ENCODE measurements around the gene UQCR11. TPM values are rescaled to one million over a fixed set of nuclear protein-coding genes. Genes with fewer than 3 reads are reported as not detected.

Gene UQCR11
- total and polyA plus RNA-seq, 2 donors (not counting 3 experiments of a cell fraction or from before 2014, with no cell fraction given), result 165 to 210 TPM

DNA sequence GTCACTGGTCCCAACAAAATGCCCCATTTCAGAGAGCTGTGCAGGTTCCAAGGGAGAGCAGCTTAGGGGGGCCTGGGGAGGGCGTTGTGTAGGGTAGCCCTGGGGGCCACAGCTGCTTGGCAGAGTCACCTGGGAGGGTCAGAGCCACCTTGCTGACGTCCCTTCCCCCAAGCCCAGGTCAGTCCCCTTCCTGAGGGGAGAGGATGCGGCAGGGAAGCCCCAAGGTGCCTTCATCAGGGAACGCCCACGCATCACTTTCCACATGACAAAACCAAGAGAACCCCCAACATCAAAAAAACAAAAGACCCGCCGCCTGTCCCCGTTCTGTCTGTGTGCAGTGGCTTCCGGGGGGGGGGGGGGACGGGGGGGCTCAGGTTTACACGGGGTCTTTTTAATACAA is 5.3 kb upstream of the UQCR11 start:
- DNase-seq (ENCODE audit: low read depth, low spot score) (no peak), FAIRE-seq (no peak)
- Histone ChIP-seq H4K20me1 (replicated peaks; ENCODE audit: control insufficient read depth, extremely low read depth, insufficient read depth, low read length) (no peaks in the 10 kb centered on the region), H3K9me1 (replicated peaks; ENCODE audit: control insufficient read depth, extremely low read depth, insufficient read depth, low read length) (no peaks in the 10 kb centered on the region), H3K4me3 (replicated peaks in 1 of 3; ENCODE audit: insufficient read depth in 1 of 3, low read depth in 1 of 3, low read length in 3 of 3) (no peak overlapping the region), H3K9ac (replicated peaks; ENCODE audit: extremely low read depth, insufficient read depth, low read length) (no peak overlapping the region), H3K27ac (ENCODE audit: insufficient read depth, low read depth, low read length) (no peak overlapping the region), H3K4me2 (ENCODE audit: insufficient read depth, low read length) (no peak overlapping the region), H2AFZ (ENCODE audit: low read depth, low read length) (no peak overlapping the region), H3K9me3 (replicated peaks; ENCODE audit: control insufficient read depth, insufficient read depth, low read length) (no peaks in the 10 kb centered on the region), H3K4me1 (ENCODE audit: control insufficient read depth, extremely low read depth, insufficient read depth, low read length) (peaks cover 5% of the 10 kb centered on the region), H3K27me3 (ENCODE audit: control insufficient read depth in 2 of 2, insufficient read depth in 2 of 2, low read length in 2 of 2) (no peaks in the 10 kb centered on the region), H3K79me2 (ENCODE audit: control insufficient read depth, insufficient read depth, low read length) (no peaks in the 10 kb centered on the region), H3K36me3 (ENCODE audit: control insufficient read depth in 2 of 2, extremely low read depth in 1 of 2, insufficient read depth in 2 of 2, low read length in 2 of 2) (peaks cover 5 to 49% of the 10 kb centered on the region in 2 experiments)
- dilution Hi-C loops (cut with MboI; ENCODE audit: extremely low pct_ligation_motif_present, low sequenced_read_pairs), result no loop called here
- CTCF ChIA-PET, result interaction anchor here (1.6 kb wide), 1 partner anchor 62 kb away, joined by 4 read pairs; no protein-coding TSS in a partner anchor
- no TSS peak for BruUV-seq (replicated peaks)
- POLR2A ChIA-PET, result interaction anchor here (0.7 kb wide), 1 partner anchor 203 kb away, joined by 7 read pairs; no protein-coding TSS in a partner anchor
- intact Hi-C loops (cut with micrococcal nuclease), result no loop called here
- no peak for TF ChIP-seq FOS (IDR thresholded peaks at IDR 0.05; ENCODE audit: borderline replicate concordance, insufficient read depth, low read length)
- TF ChIP-seq MYC (IDR thresholded peaks at IDR 0.05; ENCODE audit: low read depth, low read length), result no peak
- TF ChIP-seq POLR2AphosphoS5 (IDR thresholded peaks at IDR 0.05; ENCODE audit: insufficient read depth, low read depth, low read length), result no peak
- TF ChIP-seq, protein P1, sequence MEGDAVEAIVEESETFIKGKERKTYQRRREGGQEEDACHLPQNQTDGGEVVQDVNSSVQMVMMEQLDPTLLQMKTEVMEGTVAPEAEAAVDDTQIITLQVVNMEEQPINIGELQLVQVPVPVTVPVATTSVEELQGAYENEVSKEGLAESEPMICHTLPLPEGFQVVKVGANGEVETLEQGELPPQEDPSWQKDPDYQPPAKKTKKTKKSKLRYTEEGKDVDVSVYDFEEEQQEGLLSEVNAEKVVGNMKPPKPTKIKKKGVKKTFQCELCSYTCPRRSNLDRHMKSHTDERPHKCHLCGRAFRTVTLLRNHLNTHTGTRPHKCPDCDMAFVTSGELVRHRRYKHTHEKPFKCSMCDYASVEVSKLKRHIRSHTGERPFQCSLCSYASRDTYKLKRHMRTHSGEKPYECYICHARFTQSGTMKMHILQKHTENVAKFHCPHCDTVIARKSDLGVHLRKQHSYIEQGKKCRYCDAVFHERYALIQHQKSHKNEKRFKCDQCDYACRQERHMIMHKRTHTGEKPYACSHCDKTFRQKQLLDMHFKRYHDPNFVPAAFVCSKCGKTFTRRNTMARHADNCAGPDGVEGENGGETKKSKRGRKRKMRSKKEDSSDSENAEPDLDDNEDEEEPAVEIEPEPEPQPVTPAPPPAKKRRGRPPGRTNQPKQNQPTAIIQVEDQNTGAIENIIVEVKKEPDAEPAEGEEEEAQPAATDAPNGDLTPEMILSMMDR (IDR thresholded peaks at IDR 0.05; ENCODE audit: extremely low read depth in 1 of 2, insufficient read depth in 1 of 2, low read depth in 1 of 2, low read length in 2 of 2), result no peak
- TF ChIP-seq JUN (IDR thresholded peaks at IDR 0.05; ENCODE audit: borderline replicate concordance, insufficient read depth, insufficient read length, low read depth), result no peak
- TF ChIP-seq, protein P2, sequence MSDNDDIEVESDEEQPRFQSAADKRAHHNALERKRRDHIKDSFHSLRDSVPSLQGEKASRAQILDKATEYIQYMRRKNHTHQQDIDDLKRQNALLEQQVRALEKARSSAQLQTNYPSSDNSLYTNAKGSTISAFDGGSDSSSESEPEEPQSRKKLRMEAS (IDR thresholded peaks at IDR 0.05; ENCODE audit: insufficient read depth, insufficient read length), result no peak
